T-helper 1 cell treated with Interleukin-12 subunit alpha and Interleukin-12 subunit beta and Interleukin-4 antibody, amounts not matched to agents 30 ng/mL and 1 ng/mL, for 36 hours (primary cell): ENCODE results near the gene TMEM52. TPM values are rescaled to one million over a fixed set of nuclear protein-coding genes. Genes with fewer than 3 reads are reported as not detected.

Experiments
- intact Hi-C: fragments of 100-400 bp; cut with micrococcal nuclease; formaldehyde crosslinking; loops from one replicate; pipeline ENCODE4 v1.15.1; 2024
- total RNA-seq: library from RNA; stranded (reverse); gene quantifications from 2 replicates; pipeline ENCODE4 v1.2.3, GENCODE V29; 2022

Gene TMEM52
- total RNA-seq, 1 donor from 2014 or later, result not detected

DNA sequence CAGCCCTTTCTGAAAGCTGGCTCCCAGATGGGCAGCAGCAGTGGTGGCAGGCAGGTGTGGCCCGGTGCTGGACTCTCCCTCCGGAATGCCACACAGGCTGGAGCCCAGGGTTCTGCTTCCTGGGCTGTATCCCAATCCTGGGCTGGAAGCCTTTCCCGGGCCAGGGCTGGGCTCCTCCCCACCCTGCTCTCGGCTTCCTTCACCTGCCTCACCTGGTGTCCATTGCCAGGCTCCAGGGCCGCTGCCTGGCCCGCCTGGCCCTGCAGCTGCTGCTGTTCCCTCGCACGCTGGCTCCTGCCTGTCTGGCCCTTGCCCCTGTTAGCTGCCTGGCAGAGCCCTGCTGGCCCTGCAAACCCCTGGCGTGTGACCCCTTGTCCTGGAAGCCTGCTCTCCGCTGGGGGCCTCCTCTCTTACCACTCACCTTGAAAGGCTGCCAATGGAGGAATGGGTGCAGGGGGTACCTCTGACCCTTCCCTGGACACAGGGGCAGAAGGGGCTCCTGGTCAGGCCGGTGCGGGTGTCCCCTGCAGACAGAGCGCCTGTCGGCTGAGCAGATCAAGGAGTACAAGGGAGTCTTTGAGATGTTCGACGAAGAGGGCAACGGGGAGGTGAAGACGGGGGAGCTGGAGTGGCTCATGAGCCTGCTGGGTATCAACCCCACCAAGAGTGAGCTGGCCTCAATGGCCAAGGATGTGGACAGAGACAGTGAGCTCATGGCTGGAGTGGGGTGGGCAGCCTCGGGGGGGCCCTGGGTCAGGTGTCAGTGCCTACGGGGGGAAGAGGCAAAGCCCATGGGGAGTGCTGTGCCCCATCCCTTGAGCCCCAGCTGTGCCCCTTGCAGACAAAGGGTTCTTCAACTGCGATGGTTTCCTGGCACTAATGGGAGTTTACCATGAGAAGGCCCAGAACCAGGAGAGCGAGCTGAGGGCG, 2.9 kb downstream of the TMEM52 start:
- intact Hi-C loops, result loop anchor here (5.0 to 10.0 kb wide), 4 partner anchors 379 to 1986 kb away; partner anchors contain the start of genes ATAD3A and C1orf174

DNA sequence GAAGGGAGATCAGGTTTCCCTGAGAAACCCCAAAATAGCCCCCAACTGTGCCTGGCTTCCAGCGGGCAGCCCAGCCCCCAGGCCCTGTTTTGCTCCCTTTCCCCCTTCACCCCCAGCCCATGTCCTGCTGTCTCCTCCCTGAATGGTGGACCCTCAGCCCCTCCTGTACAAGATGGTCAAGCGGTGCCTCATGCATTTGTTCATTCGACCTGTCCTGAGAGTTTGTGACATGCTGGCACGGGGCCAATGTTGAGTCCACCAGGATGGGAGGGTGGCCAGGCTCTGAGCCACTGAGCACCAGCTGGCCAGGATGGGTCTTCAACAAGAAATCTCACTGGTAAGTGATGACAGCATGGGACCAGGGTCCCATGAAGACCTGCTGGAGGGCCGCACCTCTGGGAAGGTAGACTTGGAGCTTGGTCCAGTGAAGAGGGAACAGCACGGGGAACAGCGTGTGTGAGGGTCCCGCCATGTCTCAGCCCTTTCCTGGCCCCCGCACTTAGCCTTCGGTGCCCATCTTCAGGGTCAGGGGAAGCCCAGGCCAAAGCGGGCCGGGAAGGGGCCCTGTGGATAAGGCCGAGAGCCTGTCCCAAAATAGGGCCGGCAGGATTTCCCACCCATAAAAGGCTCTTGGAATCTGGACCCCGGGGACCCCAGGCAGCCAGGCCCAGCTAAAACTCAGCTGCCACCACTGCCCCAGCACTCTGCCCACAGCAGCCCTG, 3.9 kb downstream of the TMEM52 start, which contains the start of gene CALML6:
TSS of gene CALML6 (plus strand) at position 290 of the 722 bp plus-strand sequence. CDS start at position 311, 21 bp downstream.
- intact Hi-C loops, result loop anchor here (5.0 to 10.0 kb wide), 4 partner anchors 380 to 1987 kb away; partner anchors contain the start of genes ATAD3A and C1orf174

DNA sequence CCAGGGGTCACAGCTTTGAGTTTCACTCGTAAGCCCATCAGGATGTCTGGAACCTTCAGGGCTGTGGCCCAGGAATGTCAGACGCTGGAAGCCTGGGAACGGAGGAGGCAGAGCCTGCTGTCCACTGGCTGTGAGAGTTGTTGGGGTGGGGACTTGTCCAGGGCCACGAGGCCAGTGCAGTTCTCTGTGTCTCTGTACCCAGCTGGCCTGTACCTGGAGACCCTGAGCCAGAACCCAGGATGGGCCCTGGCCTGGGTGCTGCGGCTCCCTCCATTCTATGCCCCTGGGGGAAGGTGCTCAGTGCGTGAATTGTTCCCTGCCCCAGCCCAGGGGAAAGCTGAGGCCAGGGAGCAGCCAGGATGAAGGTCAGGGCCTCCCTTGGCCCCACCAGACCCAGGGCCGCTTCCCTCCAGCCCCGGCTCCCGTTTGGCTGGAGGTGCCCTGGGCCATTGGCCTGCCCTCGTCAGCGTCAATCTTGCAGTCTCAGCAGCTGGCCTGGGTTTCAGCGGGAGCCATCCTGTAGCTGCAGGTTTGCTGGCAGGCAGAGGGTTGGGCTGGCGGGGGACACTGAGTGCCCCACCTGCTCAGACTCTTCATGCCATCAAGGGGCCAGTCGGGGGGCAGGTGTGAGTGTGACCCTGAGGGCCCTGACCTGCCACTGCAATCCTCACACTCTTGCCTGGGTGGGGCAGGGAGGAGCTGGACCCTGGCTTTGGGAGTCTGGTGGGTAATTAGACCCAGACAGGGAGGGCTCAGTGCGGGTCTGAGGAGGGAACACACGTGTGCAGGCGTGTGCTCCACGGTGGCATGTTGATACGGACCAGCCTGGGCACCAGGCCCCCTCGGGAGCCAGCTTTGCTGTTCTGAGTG, 4.7 kb downstream of the TMEM52 start:
- intact Hi-C loops, result loop anchor here (10.0 kb wide), 3 partner anchors 380 to 880 kb away; partner anchors contain the start of gene ATAD3A

DNA sequence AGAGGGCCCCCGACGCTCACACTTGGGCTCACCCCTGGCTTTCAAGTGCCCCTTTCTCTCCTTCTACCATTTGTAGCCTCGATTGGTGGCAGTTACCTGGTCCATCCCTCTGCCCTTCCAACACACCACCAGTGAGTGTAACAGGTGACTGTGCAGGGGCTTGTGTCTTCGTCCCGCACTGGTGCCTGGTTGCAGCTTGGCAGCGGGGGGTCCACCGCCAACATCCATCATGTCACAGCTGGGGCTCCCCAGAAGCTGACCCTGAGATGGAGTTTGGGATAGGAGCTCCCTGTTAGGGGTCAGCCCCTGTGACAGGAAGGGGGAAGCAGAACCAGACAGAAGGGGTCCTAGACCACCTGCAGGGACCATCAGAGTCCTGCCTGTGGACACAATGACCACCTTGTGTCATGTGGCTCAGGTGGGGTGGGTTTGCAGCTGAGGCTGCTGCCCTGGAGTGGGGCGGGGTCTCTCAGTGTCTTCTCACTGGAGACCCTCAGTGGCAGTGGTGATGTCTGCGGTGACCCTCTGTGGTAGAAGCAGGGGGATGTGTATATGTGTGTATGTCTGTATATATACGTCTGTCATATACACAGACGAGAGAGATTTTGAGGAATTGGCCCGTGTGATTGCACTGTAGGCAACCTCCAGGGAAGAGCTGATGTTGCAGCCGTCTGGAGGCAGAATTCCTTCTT, 7.6 kb downstream of the TMEM52 start:
- intact Hi-C loops, result loop anchor here (10.0 kb wide), 3 partner anchors 383 to 877 kb away; partner anchors contain the start of gene ATAD3A

DNA sequence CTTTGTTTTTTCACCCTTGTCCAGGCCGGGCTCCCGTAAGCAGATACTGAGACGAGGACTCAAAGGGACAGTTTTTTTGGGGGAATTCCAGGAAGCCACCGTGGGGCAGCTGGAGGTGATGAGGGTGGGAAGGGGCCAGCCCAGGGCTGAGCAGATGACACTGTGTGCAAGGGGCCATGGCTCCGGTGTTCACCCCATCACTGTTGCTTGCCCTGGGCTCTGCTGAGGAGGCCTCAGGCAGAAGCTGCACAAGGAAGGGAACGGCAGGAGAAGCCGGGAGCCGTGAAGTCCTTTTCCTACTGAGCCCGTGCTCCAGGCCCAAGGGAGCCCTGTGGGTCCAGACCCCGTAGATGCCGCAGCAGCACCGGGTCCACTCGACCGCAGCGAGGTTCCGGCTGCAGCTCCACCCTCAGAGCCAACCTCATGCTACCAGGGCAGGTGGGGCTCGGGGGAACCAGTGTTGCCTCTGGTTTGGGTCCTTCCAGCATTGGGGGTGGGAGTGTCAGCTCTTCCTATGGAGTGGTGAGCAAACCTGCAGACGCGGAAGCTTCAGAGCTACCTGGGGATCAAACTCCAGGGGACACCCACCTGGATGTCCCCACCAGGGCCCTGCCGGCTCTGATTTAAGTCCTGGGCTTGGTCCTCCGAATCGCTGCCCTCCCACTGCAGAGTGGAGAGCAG, 8.3 kb downstream of the TMEM52 start:
- intact Hi-C loops, result loop anchor here (10.0 kb wide), 3 partner anchors 384 to 876 kb away; partner anchors contain the start of gene ATAD3A

DNA sequence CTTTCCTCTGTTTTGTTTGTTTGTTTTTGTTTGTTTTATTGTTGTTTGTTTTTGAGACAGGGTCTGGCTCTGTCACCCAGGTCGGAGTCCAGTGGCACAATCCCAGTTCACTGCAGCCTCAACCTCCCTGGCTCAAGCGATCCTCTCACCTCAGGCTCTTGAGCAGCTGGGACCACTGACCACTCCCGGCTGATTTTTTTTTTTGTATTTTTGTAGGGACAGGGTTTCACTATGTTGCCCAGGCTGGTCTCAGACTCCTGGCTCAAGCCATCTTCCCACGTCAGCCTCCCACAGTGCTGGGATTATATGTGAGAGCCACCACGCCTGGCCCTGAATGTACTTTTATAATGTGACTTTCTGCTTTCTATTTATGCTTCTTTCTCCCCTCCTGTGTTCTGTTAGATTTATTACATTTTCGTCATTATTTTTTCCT, 9.0 kb downstream of the TMEM52 start:
- intact Hi-C loops, result loop anchor here (10.0 kb wide), 3 partner anchors 385 to 875 kb away; partner anchors contain the start of gene ATAD3A

DNA sequence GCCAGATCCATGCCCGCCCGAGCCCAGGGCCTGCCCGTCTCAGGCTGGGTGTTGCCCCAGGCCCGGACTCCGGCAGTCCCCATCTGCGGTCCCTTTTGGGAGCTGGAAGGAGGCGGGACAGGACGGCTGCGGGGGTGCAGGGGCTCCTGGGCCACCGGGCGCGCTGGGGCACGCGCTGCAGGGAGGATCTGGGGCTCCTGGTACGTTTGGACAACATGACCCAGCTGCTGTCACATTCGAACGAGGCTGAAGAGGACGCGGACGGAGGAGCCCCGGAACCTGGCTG, 10.6 kb downstream of the TMEM52 start:
- intact Hi-C loops, result loop anchor here (2.0 to 5.0 kb wide), 4 partner anchors 111 to 638 kb away; partner anchors contain the start of genes ACAP3, CDK11A and PUSL1

DNA sequence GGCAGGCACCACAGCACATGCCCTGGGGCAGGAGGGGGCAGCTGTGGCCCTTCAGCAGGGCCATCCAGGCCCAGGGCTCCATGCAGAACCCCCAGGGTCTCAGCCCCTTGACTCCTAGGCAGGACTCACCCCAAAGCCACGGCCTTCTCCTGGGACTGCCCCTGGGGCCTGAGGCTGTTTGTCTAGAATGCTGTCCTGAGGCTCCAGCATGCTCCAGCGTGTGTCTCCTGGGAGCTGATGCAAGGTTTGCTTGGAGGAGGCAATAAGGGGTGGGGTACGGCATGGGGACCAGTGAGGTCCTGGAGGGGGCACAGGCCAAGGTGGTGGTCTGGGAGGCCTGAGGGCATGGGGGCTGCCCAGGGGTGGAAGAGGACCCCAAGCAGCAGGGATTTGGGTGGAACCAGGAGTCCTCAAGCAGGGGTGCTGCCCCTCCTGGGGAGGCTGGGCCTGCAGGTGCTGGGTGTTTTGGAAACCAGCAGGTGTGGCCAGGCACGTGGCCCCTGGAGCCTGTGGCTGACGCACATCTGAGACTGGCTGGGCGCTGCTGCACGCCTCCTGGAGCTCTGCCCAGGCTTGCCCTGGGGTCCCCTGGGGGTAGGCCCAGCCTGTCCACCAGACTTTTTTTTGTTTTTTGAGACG, 11.9 kb downstream of the TMEM52 start:
- intact Hi-C loops, result loop anchor here (2.0 to 5.0 kb wide), 4 partner anchors 110 to 600 kb away; partner anchors contain the start of genes ACAP3, CDK11A and PUSL1

DNA sequence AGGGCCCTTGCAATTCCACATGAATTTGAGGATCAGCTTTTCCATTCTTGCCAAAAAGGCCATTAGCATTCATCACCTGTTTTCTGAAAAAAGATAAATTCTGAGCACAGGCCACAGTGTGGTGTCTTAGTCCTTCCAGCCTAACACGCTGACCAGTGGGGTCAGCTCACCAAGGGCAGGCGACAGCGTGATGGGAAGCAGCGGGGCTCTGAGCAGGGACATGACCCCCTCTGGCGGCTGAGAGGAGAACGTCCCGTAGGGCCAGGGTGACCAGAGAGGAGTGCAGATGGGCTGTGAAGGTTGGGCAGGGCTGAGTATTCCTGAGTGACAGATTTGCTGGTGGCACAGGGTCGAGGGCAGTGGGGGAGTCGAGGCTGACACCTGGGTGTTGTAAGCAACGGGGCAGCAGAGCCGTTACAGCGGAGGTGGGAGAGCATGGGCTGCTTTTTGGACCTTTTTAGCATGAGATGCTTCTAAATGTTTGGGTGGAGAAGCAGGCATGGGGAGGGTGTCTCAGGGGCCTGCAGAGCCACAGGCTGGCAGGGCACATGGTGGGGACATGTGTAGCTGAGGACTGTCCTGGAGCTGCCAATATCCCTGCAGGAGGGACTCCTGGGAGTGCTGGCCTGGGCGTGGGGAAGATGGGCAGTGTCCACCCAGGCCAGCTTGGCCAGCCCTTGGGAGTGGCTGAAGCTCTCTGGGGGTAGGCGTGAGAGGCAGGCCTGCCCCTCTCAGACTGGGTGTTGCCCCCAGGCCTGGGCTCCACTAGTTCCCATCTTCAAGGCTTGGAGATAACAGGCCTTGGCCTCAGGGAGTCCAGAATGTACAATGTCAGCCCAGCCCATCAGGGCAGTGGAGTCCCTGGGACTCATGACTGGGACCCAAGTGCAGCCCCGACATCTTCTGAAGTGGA, 12.6 kb downstream of the TMEM52 start:
- intact Hi-C loops, result loop anchor here (2.0 to 5.0 kb wide), 4 partner anchors 109 to 599 kb away; partner anchors contain the start of genes ACAP3, CDK11A and PUSL1

DNA sequence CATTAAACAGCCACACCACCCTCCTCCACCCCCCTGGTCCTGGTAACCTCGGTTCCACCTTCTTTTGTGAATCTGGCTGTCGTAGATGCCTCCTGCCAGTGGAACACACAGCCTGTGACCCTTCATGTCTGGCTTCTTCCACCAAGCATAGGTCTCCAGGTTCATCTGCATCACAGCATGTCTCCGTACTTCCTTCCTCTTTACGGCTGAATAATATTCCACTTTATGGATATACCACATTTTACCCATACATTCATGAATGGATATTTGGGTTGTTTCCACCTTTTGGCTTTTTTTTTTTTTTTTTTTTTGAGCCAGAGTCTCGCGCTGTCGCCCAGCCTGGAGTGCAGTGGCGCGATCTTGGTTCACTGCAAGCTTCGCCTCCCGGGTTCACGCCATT, 15.9 kb downstream of the TMEM52 start:
- intact Hi-C loops, result no loop called here

DNA sequence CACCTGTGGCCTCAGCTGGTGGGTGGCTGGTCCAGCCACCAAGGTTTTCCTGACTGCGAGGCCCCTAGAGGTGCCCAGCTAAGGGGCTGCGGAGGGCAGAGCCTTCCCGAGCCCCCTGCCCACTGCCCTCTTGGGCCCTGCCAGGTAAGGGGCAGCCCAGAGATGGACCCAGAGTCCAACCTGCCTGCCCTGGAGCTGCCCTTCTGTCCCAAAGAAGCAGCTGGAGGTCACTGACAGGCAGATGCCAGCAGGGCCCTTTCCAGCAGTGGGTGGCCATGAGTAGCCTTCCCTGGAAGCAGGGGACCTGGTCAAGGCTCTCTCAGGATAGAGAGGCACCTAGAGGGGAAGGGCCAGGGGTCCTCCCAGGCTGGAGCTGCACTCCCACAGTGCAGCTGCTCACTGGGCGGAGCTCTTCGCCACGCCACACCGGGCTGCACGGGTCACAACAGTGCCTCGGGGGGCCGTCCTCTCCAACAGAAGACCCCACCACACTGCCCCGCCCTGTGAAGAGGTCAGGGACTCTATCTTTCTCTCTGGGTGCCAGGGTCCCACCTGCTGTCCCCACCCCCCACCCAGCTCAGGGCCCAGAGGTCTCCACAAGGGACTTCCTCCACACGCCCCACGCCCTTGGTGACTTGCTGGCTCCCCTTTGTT, 17.3 kb downstream of the TMEM52 start:
- intact Hi-C loops, result no loop called here

DNA sequence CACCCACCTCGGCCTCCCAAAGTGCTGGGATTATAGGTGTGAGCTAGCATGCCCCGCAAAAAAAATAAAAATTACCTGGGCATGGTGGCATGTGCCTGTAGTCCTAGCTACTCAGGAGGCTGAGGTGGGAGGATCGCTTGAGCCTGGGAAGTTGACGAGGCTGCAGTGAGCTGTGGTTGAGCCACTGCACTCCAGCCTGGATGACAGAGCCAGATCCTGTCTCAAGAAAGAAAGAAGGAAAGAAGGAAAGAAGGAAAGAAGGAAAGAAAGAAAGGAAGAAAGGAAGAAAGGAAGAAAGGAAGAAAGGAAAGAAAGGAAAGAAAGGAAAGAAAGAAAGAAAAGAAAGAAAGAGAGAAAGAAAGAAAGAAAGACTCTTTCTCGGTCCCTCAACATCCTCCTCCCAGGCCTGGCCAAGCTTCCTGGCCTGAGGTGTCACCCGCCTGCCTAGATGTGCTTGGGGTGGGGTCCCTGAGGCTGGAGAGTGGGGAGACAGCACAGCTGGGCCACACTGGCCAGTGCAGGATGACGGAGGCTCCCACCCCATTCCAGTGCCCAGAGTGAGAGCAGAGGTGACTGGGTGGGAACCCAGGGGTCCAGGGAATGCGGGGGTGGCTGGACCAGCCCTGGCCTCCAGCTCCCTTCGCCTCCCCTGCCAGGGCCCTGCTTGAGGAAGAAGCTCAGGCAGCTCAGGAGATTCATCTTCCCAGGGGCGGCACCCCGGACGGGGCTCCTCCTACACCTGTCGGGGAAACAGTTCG, 18.0 kb downstream of the TMEM52 start:
- intact Hi-C loops, result no loop called here

DNA sequence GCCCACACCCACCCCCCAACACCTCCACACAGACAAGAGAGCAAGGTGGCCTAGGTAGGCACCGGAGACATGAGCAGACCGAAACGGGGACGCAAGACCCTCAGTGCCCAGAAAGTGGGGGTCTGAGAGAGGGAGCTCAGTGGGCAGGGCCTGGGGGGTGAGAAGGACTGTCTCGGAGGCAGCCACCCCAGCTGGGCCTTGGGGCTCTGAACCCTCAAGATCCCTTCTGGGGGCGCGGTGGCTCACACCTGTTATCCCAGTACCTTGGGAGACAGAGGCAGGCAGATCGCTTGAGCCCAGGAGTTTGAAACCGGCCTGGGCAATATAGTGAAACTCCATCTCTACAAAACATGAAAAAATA, 19.1 kb downstream of the TMEM52 start:
- intact Hi-C loops, result loop anchor here (1.0 kb wide), 1 partner anchor 9 kb away; the partner anchor contains the start of gene GNB1

DNA sequence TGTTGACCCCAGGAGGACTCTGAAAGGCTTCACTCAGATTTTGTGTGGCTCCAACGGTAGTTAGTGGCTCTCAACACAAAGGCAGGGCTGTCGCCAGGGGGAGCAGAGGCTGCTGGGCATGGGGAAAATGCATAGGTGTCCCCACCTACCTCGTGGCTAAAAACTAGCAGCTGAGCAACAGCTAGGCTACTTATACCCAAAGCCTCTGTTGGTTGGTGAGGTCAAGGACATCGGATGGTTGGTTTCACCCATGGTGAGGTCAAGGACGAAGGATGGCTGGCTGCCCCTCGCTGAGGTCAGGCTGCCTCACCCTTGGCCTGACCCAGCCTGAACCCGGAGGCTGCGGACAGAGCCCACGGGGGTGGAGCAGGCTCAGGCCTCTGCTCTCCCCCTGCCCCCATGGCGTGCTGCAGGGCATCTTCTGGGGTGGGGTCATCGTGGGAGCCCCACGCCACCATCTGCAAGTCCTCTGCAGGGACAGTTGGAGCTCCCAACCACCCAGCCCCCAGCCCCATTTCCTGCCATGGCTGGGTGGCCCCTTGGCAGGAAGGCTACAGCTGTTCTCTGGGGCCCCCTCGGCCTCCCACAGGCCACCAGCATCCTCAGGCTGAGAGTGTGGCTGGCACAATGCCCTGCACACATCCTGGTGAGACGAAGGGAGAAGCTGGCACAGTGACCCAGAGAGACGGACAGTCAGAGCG, 19.7 kb downstream of the TMEM52 start:
- intact Hi-C loops, result loop anchor here (1.0 kb wide), 1 partner anchor 8 kb away; the partner anchor contains the start of gene GNB1

DNA sequence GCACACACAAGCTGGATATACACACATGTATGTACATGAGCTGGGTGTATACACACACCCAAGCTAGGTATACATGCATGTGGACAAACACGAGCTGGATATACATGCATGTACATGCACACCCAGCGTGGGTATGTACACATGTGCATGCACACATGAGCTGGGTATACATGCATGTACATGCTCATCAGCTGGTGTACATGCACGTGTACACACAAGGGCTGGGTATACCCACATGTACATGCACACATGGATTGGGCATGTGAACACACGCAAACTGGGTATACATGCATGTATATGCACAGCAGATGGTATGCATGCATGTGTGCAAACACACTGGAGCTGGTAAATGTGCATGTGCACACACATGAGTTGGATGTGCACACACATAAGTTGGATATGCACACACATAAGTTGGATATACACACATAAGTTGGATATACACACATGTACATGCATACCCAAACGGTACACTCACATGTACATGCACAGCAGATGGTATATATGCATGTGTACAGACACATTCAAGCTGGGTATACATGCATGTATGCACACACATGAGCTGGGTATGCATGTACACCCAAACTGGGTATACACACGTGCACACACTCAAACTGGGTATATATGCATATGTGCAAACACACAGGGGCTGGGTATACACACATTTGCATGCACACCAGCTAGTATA, 20.7 kb downstream of the TMEM52 start:
- intact Hi-C loops, result no loop called here
